ENCODE data around the gene PRAMEF5. TPM values are rescaled to one million over a fixed set of nuclear protein-coding genes. Genes with fewer than 3 reads are reported as not detected.
"Not testable (repeated sequence)": the region's sequence is repeated elsewhere in the genome, so short reads cannot be mapped to it uniquely, and the experiment has no call there.

Gene PRAMEF5
- total RNA-seq, 1 donor from 2014 or later: not detected

- no peak for TF ChIP-seq CTCF (IDR thresholded peaks at IDR 0.05; ENCODE audit: unreplicated experiment)
- H3K9me3 Mint-ChIP-seq (ENCODE audit: unreplicated experiment): peaks cover 51% of the 10 kb centered on the region
- H3K4me3 Mint-ChIP-seq (ENCODE audit: unreplicated experiment): no peak overlapping the region
- no peak overlapping the region for H3K27ac Mint-ChIP-seq (ENCODE audit: unreplicated experiment)
- no peak for DNase-seq (ENCODE audit: low spot score)
- no peaks in the 10 kb centered on the region for H3K4me1 Mint-ChIP-seq (ENCODE audit: unreplicated experiment)
- peaks cover 10% of the 10 kb centered on the region for H3K27me3 Mint-ChIP-seq (ENCODE audit: unreplicated experiment)
- peaks cover 8% of the 10 kb centered on the region for H3K36me3 Mint-ChIP-seq (ENCODE audit: low read depth, unreplicated experiment)
Measured at GRCh38 chr1:13228343-13228781, 25.6 kb upstream of the PRAMEF5 start.

- Mint-ChIP-seq H3K9me3 (ENCODE audit: unreplicated experiment) (peaks cover 46% of the 10 kb centered on the region), H3K36me3 (ENCODE audit: low read depth, unreplicated experiment) (peaks cover 12% of the 10 kb centered on the region)
- not testable (repeated sequence) for DNase-seq (ENCODE audit: low spot score); H3K27ac Mint-ChIP-seq (ENCODE audit: unreplicated experiment); H3K4me1 Mint-ChIP-seq (ENCODE audit: unreplicated experiment); H3K27me3 Mint-ChIP-seq (ENCODE audit: unreplicated experiment); H3K4me3 Mint-ChIP-seq (ENCODE audit: unreplicated experiment)
Measured at GRCh38 chr1:13230096-13230495, 23.9 kb upstream of the PRAMEF5 start.

- H3K36me3 Mint-ChIP-seq (ENCODE audit: low read depth, unreplicated experiment): peaks cover 12% of the 10 kb centered on the region
- H3K4me1 Mint-ChIP-seq (ENCODE audit: unreplicated experiment); DNase-seq (ENCODE audit: low spot score); H3K27ac Mint-ChIP-seq (ENCODE audit: unreplicated experiment); H3K4me3 Mint-ChIP-seq (ENCODE audit: unreplicated experiment); H3K27me3 Mint-ChIP-seq (ENCODE audit: unreplicated experiment): not testable (repeated sequence)
- peaks cover 46% of the 10 kb centered on the region for H3K9me3 Mint-ChIP-seq (ENCODE audit: unreplicated experiment)
Measured at GRCh38 chr1:13230601-13231000, 23.4 kb upstream of the PRAMEF5 start.

- not testable (repeated sequence) for H3K27me3 Mint-ChIP-seq (ENCODE audit: unreplicated experiment); H3K27ac Mint-ChIP-seq (ENCODE audit: unreplicated experiment); H3K4me3 Mint-ChIP-seq (ENCODE audit: unreplicated experiment); H3K4me1 Mint-ChIP-seq (ENCODE audit: unreplicated experiment); DNase-seq (ENCODE audit: low spot score); H3K36me3 Mint-ChIP-seq (ENCODE audit: low read depth, unreplicated experiment)
- H3K9me3 Mint-ChIP-seq (ENCODE audit: unreplicated experiment): peaks cover 41% of the 10 kb centered on the region
Measured at GRCh38 chr1:13231061-13231750, 22.8 kb upstream of the PRAMEF5 start.

- peaks cover 43% of the 10 kb centered on the region for H3K9me3 Mint-ChIP-seq (ENCODE audit: unreplicated experiment)
- H3K27ac Mint-ChIP-seq (ENCODE audit: unreplicated experiment); H3K4me3 Mint-ChIP-seq (ENCODE audit: unreplicated experiment); H3K4me1 Mint-ChIP-seq (ENCODE audit: unreplicated experiment); DNase-seq (ENCODE audit: low spot score); H3K36me3 Mint-ChIP-seq (ENCODE audit: low read depth, unreplicated experiment); H3K27me3 Mint-ChIP-seq (ENCODE audit: unreplicated experiment): not testable (repeated sequence)
Measured at GRCh38 chr1:13232056-13232455, 21.9 kb upstream of the PRAMEF5 start.

GRCh38 chr1:13234057-13234456, 19.9 kb upstream of the PRAMEF5 start:
- H3K4me1 Mint-ChIP-seq (ENCODE audit: unreplicated experiment); H3K27me3 Mint-ChIP-seq (ENCODE audit: unreplicated experiment); DNase-seq (ENCODE audit: low spot score); H3K4me3 Mint-ChIP-seq (ENCODE audit: unreplicated experiment); H3K27ac Mint-ChIP-seq (ENCODE audit: unreplicated experiment): not testable (repeated sequence)
- H3K9me3 Mint-ChIP-seq (ENCODE audit: unreplicated experiment): peaks cover 44% of the 10 kb centered on the region
- peaks cover 10% of the 10 kb centered on the region for H3K36me3 Mint-ChIP-seq (ENCODE audit: low read depth, unreplicated experiment)

- H3K4me3 Mint-ChIP-seq (ENCODE audit: unreplicated experiment); H3K27me3 Mint-ChIP-seq (ENCODE audit: unreplicated experiment); H3K27ac Mint-ChIP-seq (ENCODE audit: unreplicated experiment); DNase-seq (ENCODE audit: low spot score); H3K4me1 Mint-ChIP-seq (ENCODE audit: unreplicated experiment): not testable (repeated sequence)
- peaks cover 10% of the 10 kb centered on the region for H3K36me3 Mint-ChIP-seq (ENCODE audit: low read depth, unreplicated experiment)
- H3K9me3 Mint-ChIP-seq (ENCODE audit: unreplicated experiment): peaks cover 35% of the 10 kb centered on the region
Measured at GRCh38 chr1:13237572-13237971, 16.4 kb upstream of the PRAMEF5 start.

- H3K9me3 Mint-ChIP-seq (ENCODE audit: unreplicated experiment): peaks cover 34% of the 10 kb centered on the region
- DNase-seq (ENCODE audit: low spot score); H3K27me3 Mint-ChIP-seq (ENCODE audit: unreplicated experiment); H3K36me3 Mint-ChIP-seq (ENCODE audit: low read depth, unreplicated experiment); H3K4me3 Mint-ChIP-seq (ENCODE audit: unreplicated experiment); H3K4me1 Mint-ChIP-seq (ENCODE audit: unreplicated experiment); H3K27ac Mint-ChIP-seq (ENCODE audit: unreplicated experiment): not testable (repeated sequence)
Measured at GRCh38 chr1:13239633-13240032, 14.4 kb upstream of the PRAMEF5 start.

GRCh38 chr1:13243536-13244263, 10.3 kb upstream of the PRAMEF5 start:
- H3K27ac Mint-ChIP-seq (ENCODE audit: unreplicated experiment); DNase-seq (ENCODE audit: low spot score); H3K4me1 Mint-ChIP-seq (ENCODE audit: unreplicated experiment): not testable (repeated sequence)
- H3K27me3 Mint-ChIP-seq (ENCODE audit: unreplicated experiment): peaks cover 14% of the 10 kb centered on the region
- H3K36me3 Mint-ChIP-seq (ENCODE audit: low read depth, unreplicated experiment): peaks cover 12% of the 10 kb centered on the region
- H3K4me3 Mint-ChIP-seq (ENCODE audit: unreplicated experiment): peak overlapping the region; percentile 33
- peaks cover 37% of the 10 kb centered on the region for H3K9me3 Mint-ChIP-seq (ENCODE audit: unreplicated experiment)

- not testable (repeated sequence) for H3K27ac Mint-ChIP-seq (ENCODE audit: unreplicated experiment); H3K4me1 Mint-ChIP-seq (ENCODE audit: unreplicated experiment)
- H3K9me3 Mint-ChIP-seq (ENCODE audit: unreplicated experiment): peaks cover 28% of the 10 kb centered on the region
Measured at GRCh38 chr1:13245841-13246553, 8.0 kb upstream of the PRAMEF5 start.

GRCh38 chr1:13246554-13246871, 7.5 kb upstream of the PRAMEF5 start:
- DNase-seq (ENCODE audit: low spot score); H3K4me3 Mint-ChIP-seq (ENCODE audit: unreplicated experiment); H3K4me1 Mint-ChIP-seq (ENCODE audit: unreplicated experiment); H3K27me3 Mint-ChIP-seq (ENCODE audit: unreplicated experiment); H3K27ac Mint-ChIP-seq (ENCODE audit: unreplicated experiment): not testable (repeated sequence)
- Mint-ChIP-seq H3K9me3 (ENCODE audit: unreplicated experiment) (peaks cover 23% of the 10 kb centered on the region), H3K36me3 (ENCODE audit: low read depth, unreplicated experiment) (peaks cover 12% of the 10 kb centered on the region)

More at GRCh38 chr1:13245841-13246553, 8.0 kb upstream of the PRAMEF5 start:
- H3K4me3 Mint-ChIP-seq (ENCODE audit: unreplicated experiment); DNase-seq (ENCODE audit: low spot score): not testable (repeated sequence)
- H3K36me3 Mint-ChIP-seq (ENCODE audit: low read depth, unreplicated experiment): peaks cover 12% of the 10 kb centered on the region
- H3K27me3 Mint-ChIP-seq (ENCODE audit: unreplicated experiment): peaks cover 13% of the 10 kb centered on the region
